Activated CD8-positive, alpha-beta T cell treated with anti-CD3 and anti-CD28 coated beads for 36 hours (primary cell): ENCODE data around the gene PMEPA1. TPM values are rescaled to one million over a fixed set of nuclear protein-coding genes. Genes with fewer than 3 reads are reported as not detected.

Experiments used
- ATAC-seq: fragments of 200-7000 bp; cut with Tn5 transposase; one replicate; pipeline ENCODE4 v1.10.0; 2021; ENCODE audit warnings: mild to moderate bottlenecking, moderate library complexity
- CTCF ChIA-PET: fragments of 350-600 bp; sonication (Branson Sonifier 250); formaldehyde crosslinking; loops from one replicate; lab custom pipeline; 2021; ENCODE audit warnings: antibody characterized with exemption; lab: Charles Lee
- POLR2A ChIA-PET: fragments of 350-600 bp; sonication (Branson Sonifier 250); formaldehyde crosslinking; loops from one replicate; lab custom pipeline; 2021; ENCODE audit warnings: antibody characterized with exemption; lab: Charles Lee
- DNase-seq: peaks from one replicate; pipeline ENCODE4 v3.0.0-alpha.2; 2020
- H3K27ac Mint-ChIP-seq: one replicate; pipeline ENCODE4 v1.8.0; 2021; ENCODE audit warnings: mild to moderate bottlenecking, mixed read lengths
- H3K27me3 Mint-ChIP-seq: one replicate; pipeline ENCODE4 v1.8.0; 2021; ENCODE audit warnings: mixed read lengths
- H3K36me3 Mint-ChIP-seq: one replicate; pipeline ENCODE4 v1.8.0; 2021; ENCODE audit warnings: low read depth, mixed read lengths
- H3K4me1 Mint-ChIP-seq: one replicate; pipeline ENCODE4 v1.8.0; 2021; ENCODE audit warnings: low read depth, mixed read lengths
- H3K4me3 Mint-ChIP-seq: one replicate; pipeline ENCODE4 v1.8.0; 2021; ENCODE audit warnings: mild to moderate bottlenecking, moderate library complexity, mixed read lengths
- H3K9me3 Mint-ChIP-seq: one replicate; pipeline ENCODE4 v1.8.0; 2021; ENCODE audit warnings: mixed read lengths
- intact Hi-C: fragments of 100-400 bp; cut with micrococcal nuclease; formaldehyde crosslinking; loops from one replicate; pipeline ENCODE4 v1.10.0; 2022
- total RNA-seq, 2 experiments: library from RNA; stranded (reverse); gene quantifications; one replicate each; pipeline ENCODE4 v1.2.3, GENCODE V29; 2021
- TF ChIP-seq, protein P1 (sequence below): fragments of 200-600 bp; IDR thresholded peaks from one replicate; pipeline ENCODE4 v1.8.0; 2022; ENCODE audit warnings: antibody characterized with exemption, mild to moderate bottlenecking

The PMEPA1 gene
- total RNA-seq, 2 experiments from 2014 or later = 1.7 to 2.0 TPM

DNA sequence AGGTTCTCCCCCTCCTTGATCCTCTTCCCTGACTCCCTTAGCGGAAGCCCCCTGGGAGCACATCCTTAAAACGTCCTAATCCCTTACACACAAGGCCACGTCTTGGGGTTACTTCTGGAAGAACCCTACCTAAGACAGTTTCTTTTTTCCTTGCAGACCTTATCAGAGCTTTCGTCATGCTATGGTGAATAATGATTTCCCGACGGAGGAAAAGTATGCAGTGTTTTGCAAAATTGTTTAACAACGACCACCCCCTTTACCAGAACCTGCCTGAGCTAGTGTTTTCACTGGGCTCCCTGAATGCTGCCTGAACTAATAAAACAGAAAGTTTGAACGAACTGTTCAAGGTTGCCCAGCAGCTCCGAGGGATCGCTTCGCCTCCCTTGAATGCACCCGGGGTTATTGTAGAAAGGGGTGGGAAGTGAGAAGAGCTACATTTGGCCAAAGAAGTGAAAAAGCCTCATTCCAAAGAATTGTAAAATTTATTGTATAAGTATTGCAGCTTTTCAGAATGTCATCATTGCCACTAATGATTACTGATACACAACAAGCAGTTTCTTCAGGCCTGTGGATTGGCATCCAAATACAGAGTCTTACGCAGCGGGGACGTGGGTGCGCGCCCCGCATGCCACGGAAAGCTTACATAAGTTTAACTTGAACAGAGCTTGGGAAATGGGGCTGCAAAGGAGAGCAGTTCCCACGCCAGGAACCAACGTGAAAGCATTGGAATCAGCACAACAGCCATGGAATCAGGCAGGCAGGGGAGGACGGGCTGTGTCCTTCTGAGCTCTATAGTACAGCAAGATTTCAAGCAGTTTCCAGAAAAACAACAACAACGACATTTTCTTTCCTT is 61.7 kb downstream of the PMEPA1 start:
- intact Hi-C loops = no loop called here
- no peak overlapping the region for H3K27ac Mint-ChIP-seq
- no peak for DNase-seq
- H3K27me3 Mint-ChIP-seq = no peaks in the 10 kb centered on the region
- POLR2A ChIA-PET = no interaction called here
- H3K36me3 Mint-ChIP-seq = no peaks in the 10 kb centered on the region
- ATAC-seq = no peak
- no peaks in the 10 kb centered on the region for H3K4me1 Mint-ChIP-seq
- peaks cover 10% of the 10 kb centered on the region for H3K9me3 Mint-ChIP-seq
- TF ChIP-seq, protein P1, sequence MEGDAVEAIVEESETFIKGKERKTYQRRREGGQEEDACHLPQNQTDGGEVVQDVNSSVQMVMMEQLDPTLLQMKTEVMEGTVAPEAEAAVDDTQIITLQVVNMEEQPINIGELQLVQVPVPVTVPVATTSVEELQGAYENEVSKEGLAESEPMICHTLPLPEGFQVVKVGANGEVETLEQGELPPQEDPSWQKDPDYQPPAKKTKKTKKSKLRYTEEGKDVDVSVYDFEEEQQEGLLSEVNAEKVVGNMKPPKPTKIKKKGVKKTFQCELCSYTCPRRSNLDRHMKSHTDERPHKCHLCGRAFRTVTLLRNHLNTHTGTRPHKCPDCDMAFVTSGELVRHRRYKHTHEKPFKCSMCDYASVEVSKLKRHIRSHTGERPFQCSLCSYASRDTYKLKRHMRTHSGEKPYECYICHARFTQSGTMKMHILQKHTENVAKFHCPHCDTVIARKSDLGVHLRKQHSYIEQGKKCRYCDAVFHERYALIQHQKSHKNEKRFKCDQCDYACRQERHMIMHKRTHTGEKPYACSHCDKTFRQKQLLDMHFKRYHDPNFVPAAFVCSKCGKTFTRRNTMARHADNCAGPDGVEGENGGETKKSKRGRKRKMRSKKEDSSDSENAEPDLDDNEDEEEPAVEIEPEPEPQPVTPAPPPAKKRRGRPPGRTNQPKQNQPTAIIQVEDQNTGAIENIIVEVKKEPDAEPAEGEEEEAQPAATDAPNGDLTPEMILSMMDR = no peak
- CTCF ChIA-PET = interaction anchor here (1.0 to 1.3 kb wide), 2 partner anchors 25 to 439 kb away, joined by 3 read pairs; no protein-coding TSS in a partner anchor
- H3K4me3 Mint-ChIP-seq = no peak overlapping the region

GRCh38 chr20:57647006-57647932 is 62.5 kb downstream of the PMEPA1 start:
- ChIA-PET CTCF (interaction anchor here (1.3 kb wide), 1 partner anchor 25 kb away, joined by 3 read pairs; no protein-coding TSS in a partner anchor), POLR2A (no interaction called here)
- TF ChIP-seq, protein P1 = no peak
- no peaks in the 10 kb centered on the region for H3K4me1 Mint-ChIP-seq
- ATAC-seq (no peak), DNase-seq (no peak)
- intact Hi-C loops = no loop called here
- H3K27ac Mint-ChIP-seq = no peak overlapping the region
- no peaks in the 10 kb centered on the region for H3K27me3 Mint-ChIP-seq
- no peaks in the 10 kb centered on the region for H3K36me3 Mint-ChIP-seq
- peaks cover 12% of the 10 kb centered on the region for H3K9me3 Mint-ChIP-seq
- no peak overlapping the region for H3K4me3 Mint-ChIP-seq

- ChIA-PET POLR2A (no interaction called here), CTCF (interaction anchor here (1.9 kb wide), 1 partner anchor 15 kb away, joined by 7 read pairs; no protein-coding TSS in a partner anchor)
- Mint-ChIP-seq H3K4me1 (peaks cover 6% of the 10 kb centered on the region), H3K9me3 (peaks cover 28% of the 10 kb centered on the region), H3K27me3 (peaks cover 3% of the 10 kb centered on the region), H3K27ac (no peak overlapping the region), H3K4me3 (no peak overlapping the region), H3K36me3 (peaks cover 5% of the 10 kb centered on the region)
- no peak for ATAC-seq
- DNase-seq = no peak
- TF ChIP-seq, protein P1 = no peak
- intact Hi-C loops = no loop called here
Observed at GRCh38 chr20:57638895-57639236, 70.9 kb downstream of the PMEPA1 start.

GRCh38 chr20:57638173-57638894 is 71.5 kb downstream of the PMEPA1 start:
- ATAC-seq (no peak), DNase-seq (no peak)
- Mint-ChIP-seq H3K4me3 (no peak overlapping the region), H3K36me3 (peaks cover 5% of the 10 kb centered on the region), H3K4me1 (peaks cover 8% of the 10 kb centered on the region), H3K27ac (no peak overlapping the region), H3K27me3 (peaks cover 3% of the 10 kb centered on the region), H3K9me3 (peaks cover 30% of the 10 kb centered on the region)
- intact Hi-C loops = no loop called here
- TF ChIP-seq, protein P1 = no peak
- ChIA-PET POLR2A (no interaction called here), CTCF (interaction anchor here (1.9 kb wide), 1 partner anchor 16 kb away, joined by 7 read pairs; no protein-coding TSS in a partner anchor)
